ENCODE results near the gene SMARCD1. TPM values are rescaled to one million over a fixed set of nuclear protein-coding genes. Genes with fewer than 3 reads are reported as not detected.

SMARCD1 gene
- total RNA-seq, 1 experiment from 2014 or later, result 79.7 TPM

- H3K9me3 ChIP-seq (replicated peaks), result no peaks in the 10 kb centered on the region
- H3K4me1 ChIP-seq, result peaks cover 13% of the 10 kb centered on the region
- no peaks in the 10 kb centered on the region for H3K36me3 ChIP-seq
- peak overlapping the region; percentile 78 for H3K4me3 ChIP-seq
- H3K27ac ChIP-seq, result peak overlapping the region; percentile 45
- no peaks in the 10 kb centered on the region for H3K27me3 ChIP-seq
- peak; percentile 77 to 84 for DNase-seq
Observed at GRCh38 chr12:50110762-50111351, 25.7 kb downstream of the SMARCD1 start.

- Histone ChIP-seq H3K4me1 (peaks cover 13% of the 10 kb centered on the region), H3K27me3 (no peaks in the 10 kb centered on the region), H3K36me3 (no peaks in the 10 kb centered on the region), H3K9me3 (replicated peaks) (no peaks in the 10 kb centered on the region), H3K27ac (no peak overlapping the region; the same call in 1 of the 2 replicates), H3K4me3 (peak overlapping the region; percentile 78)
- no peak for DNase-seq
Observed at GRCh38 chr12:50111395-50111692, 26.2 kb downstream of the SMARCD1 start.

GRCh38 chr12:50111693-50112455, 26.7 kb downstream of the SMARCD1 start, which contains the start of gene COX14:
Gene COX14 (plus strand): TSS chr12:50112236. CDS start chr12:50120044, 7,808 bp downstream.
- peak within 1 kb of the TSS; percentile 45 for H3K27ac ChIP-seq
- peaks cover 13% of the 10 kb centered on the region for H3K4me1 ChIP-seq
- no peaks in the 10 kb centered on the region for H3K27me3 ChIP-seq
- H3K36me3 ChIP-seq, result no peaks in the 10 kb centered on the region
- H3K4me3 ChIP-seq, result peak within 1 kb of the TSS; percentile 78
- no peaks in the 10 kb centered on the region for H3K9me3 ChIP-seq (replicated peaks)
- DNase-seq, result peak; percentile 100

GRCh38 chr12:50112456-50113218, 27.5 kb downstream of the SMARCD1 start:
- peak overlapping the region; percentile 78 for H3K4me3 ChIP-seq
- peak in 1 of 2 experiments; percentile 60 for DNase-seq
- H3K27ac ChIP-seq, result peak overlapping the region; percentile 37

GRCh38 chr12:50117057-50117622, 32.0 kb downstream of the SMARCD1 start:
- Histone ChIP-seq H3K36me3 (peaks cover 16% of the 10 kb centered on the region), H3K4me1 (no peaks in the 10 kb centered on the region), H3K4me3 (no peak overlapping the region), H3K9me3 (replicated peaks) (no peaks in the 10 kb centered on the region), H3K27me3 (no peaks in the 10 kb centered on the region), H3K27ac (no peak overlapping the region)
- no peak for DNase-seq

More at GRCh38 chr12:50112456-50113218, 27.5 kb downstream of the SMARCD1 start:
- Histone ChIP-seq H3K27me3 (no peaks in the 10 kb centered on the region), H3K36me3 (no peaks in the 10 kb centered on the region), H3K9me3 (replicated peaks) (no peaks in the 10 kb centered on the region), H3K4me1 (peaks cover 13% of the 10 kb centered on the region)

GRCh38 chr12:50119387-50119786, 34.2 kb downstream of the SMARCD1 start:
- Histone ChIP-seq H3K36me3 (peaks cover 16% of the 10 kb centered on the region), H3K4me1 (no peaks in the 10 kb centered on the region), H3K4me3 (no peak overlapping the region), H3K9me3 (replicated peaks) (no peaks in the 10 kb centered on the region), H3K27ac (no peak overlapping the region), H3K27me3 (no peaks in the 10 kb centered on the region)
- DNase-seq, result no peak

GRCh38 chr12:50120521-50120920, 35.4 kb downstream of the SMARCD1 start:
- H3K4me3 ChIP-seq, result no peak overlapping the region
- DNase-seq, result no peak
- no peaks in the 10 kb centered on the region for H3K4me1 ChIP-seq
- H3K36me3 ChIP-seq, result peaks cover 16% of the 10 kb centered on the region
- no peaks in the 10 kb centered on the region for H3K9me3 ChIP-seq (replicated peaks)
- H3K27ac ChIP-seq, result no peak overlapping the region
- no peaks in the 10 kb centered on the region for H3K27me3 ChIP-seq

- no peaks in the 10 kb centered on the region for H3K4me1 ChIP-seq
Observed at GRCh38 chr12:50120953-50121352, 35.8 kb downstream of the SMARCD1 start.

GRCh38 chr12:50121641-50122040, 36.5 kb downstream of the SMARCD1 start:
- DNase-seq, result no peak
- Histone ChIP-seq H3K27me3 (no peaks in the 10 kb centered on the region), H3K4me3 (no peak overlapping the region), H3K27ac (no peak overlapping the region), H3K9me3 (replicated peaks) (no peaks in the 10 kb centered on the region), H3K36me3 (peaks cover 16% of the 10 kb centered on the region), H3K4me1 (no peaks in the 10 kb centered on the region)

More at GRCh38 chr12:50120953-50121352, 35.8 kb downstream of the SMARCD1 start:
- Histone ChIP-seq H3K9me3 (replicated peaks) (no peaks in the 10 kb centered on the region), H3K36me3 (peaks cover 16% of the 10 kb centered on the region), H3K27ac (no peak overlapping the region), H3K4me3 (no peak overlapping the region), H3K27me3 (no peaks in the 10 kb centered on the region)
- no peak for DNase-seq

- Histone ChIP-seq H3K9me3 (replicated peaks) (no peaks in the 10 kb centered on the region), H3K27ac (no peak overlapping the region), H3K4me3 (no peak overlapping the region), H3K4me1 (no peaks in the 10 kb centered on the region), H3K36me3 (peaks cover 23% of the 10 kb centered on the region), H3K27me3 (no peaks in the 10 kb centered on the region)
- DNase-seq, result no peak
Observed at GRCh38 chr12:50123203-50123602, 38.1 kb downstream of the SMARCD1 start.

- H3K9me3 ChIP-seq (replicated peaks), result no peaks in the 10 kb centered on the region
- peaks cover 39% of the 10 kb centered on the region for H3K36me3 ChIP-seq
- no peak for DNase-seq
- H3K27ac ChIP-seq, result no peak overlapping the region
- no peaks in the 10 kb centered on the region for H3K27me3 ChIP-seq
- no peaks in the 10 kb centered on the region for H3K4me1 ChIP-seq
- H3K4me3 ChIP-seq, result no peak overlapping the region
Observed at GRCh38 chr12:50127546-50127945, 42.4 kb downstream of the SMARCD1 start.

- Histone ChIP-seq H3K36me3 (peaks cover 54% of the 10 kb centered on the region), H3K9me3 (replicated peaks) (no peaks in the 10 kb centered on the region), H3K27me3 (no peaks in the 10 kb centered on the region), H3K4me3 (no peak overlapping the region), H3K27ac (no peak overlapping the region), H3K4me1 (no peaks in the 10 kb centered on the region)
- DNase-seq, result no peak
Observed at GRCh38 chr12:50129290-50129689, 44.1 kb downstream of the SMARCD1 start.

- H3K9me3 ChIP-seq (replicated peaks), result no peaks in the 10 kb centered on the region
- H3K27me3 ChIP-seq, result no peaks in the 10 kb centered on the region
- peaks cover 74% of the 10 kb centered on the region for H3K36me3 ChIP-seq
- H3K4me3 ChIP-seq, result no peak overlapping the region
- H3K4me1 ChIP-seq, result no peaks in the 10 kb centered on the region
- peak in 1 of 2 experiments; percentile 74 for DNase-seq
- H3K27ac ChIP-seq, result no peak overlapping the region
Observed at GRCh38 chr12:50132505-50133135, 47.5 kb downstream of the SMARCD1 start.

GRCh38 chr12:50142993-50143392, 57.9 kb downstream of the SMARCD1 start:
- Histone ChIP-seq H3K9me3 (replicated peaks) (no peaks in the 10 kb centered on the region), H3K4me1 (no peaks in the 10 kb centered on the region), H3K36me3 (peaks cover 36% of the 10 kb centered on the region), H3K27ac (no peak overlapping the region), H3K27me3 (no peaks in the 10 kb centered on the region), H3K4me3 (no peak overlapping the region)
- DNase-seq, result no peak

Measured in SJCRH30 (cell line).